ENCODE results near the gene VMA21.

Gene VMA21

GRCh38 chrX:151384807-151385206, 12.2 kb upstream of the VMA21 start:
- Histone ChIP-seq H3K4me3 (ENCODE audit: low read length) (no peak overlapping the region), H3K27ac (ENCODE audit: low read length) (no peak overlapping the region), H3K9me2 (replicated peaks; ENCODE audit: insufficient read depth, low read length) (no peaks in the 10 kb centered on the region), H3K9ac (ENCODE audit: low read length) (no peak overlapping the region), H3K79me2 (ENCODE audit: low read length) (no peaks in the 10 kb centered on the region), H3K9me3 (replicated peaks; ENCODE audit: insufficient read depth, low read length) (no peaks in the 10 kb centered on the region), H4K20me1 (ENCODE audit: insufficient read depth, low read length) (no peaks in the 10 kb centered on the region), H3F3A (ENCODE audit: insufficient read depth, low read length) (no peaks in the 10 kb centered on the region), H2AFZ (ENCODE audit: low read length) (no peak overlapping the region), H3K4me1 (ENCODE audit: low read length) (no peaks in the 10 kb centered on the region), H3K27me3 (replicated peaks; ENCODE audit: insufficient read depth, low read length) (no peaks in the 10 kb centered on the region), H3K4me2 (ENCODE audit: low read depth, low read length) (no peak overlapping the region), H3K36me3 (replicated peaks; ENCODE audit: insufficient read depth, low read length) (no peaks in the 10 kb centered on the region)
- no peak for DNase-seq
- TF ChIP-seq EZH2phosphoT487 (IDR thresholded peaks at IDR 0.05; ENCODE audit: low read length) (no peak), EZH2 (optimal IDR thresholded peaks at IDR 0.05; ENCODE audit: low read depth, low read length) (no peak), CTCF (IDR thresholded peaks at IDR 0.05; ENCODE audit: low read length) (no peak)

GRCh38 chrX:151386838-151387459, 10.1 kb upstream of the VMA21 start:
- H4K20me1 ChIP-seq (ENCODE audit: insufficient read depth, low read length), result no peaks in the 10 kb centered on the region
- H3K36me3 ChIP-seq (replicated peaks; ENCODE audit: insufficient read depth, low read length), result no peaks in the 10 kb centered on the region
- H3K9me3 ChIP-seq (replicated peaks; ENCODE audit: insufficient read depth, low read length), result no peaks in the 10 kb centered on the region
- no peaks in the 10 kb centered on the region for H3K27me3 ChIP-seq (replicated peaks; ENCODE audit: insufficient read depth, low read length)
- H3K4me1 ChIP-seq (ENCODE audit: low read length), result no peaks in the 10 kb centered on the region
- no peak overlapping the region for H3K4me2 ChIP-seq (ENCODE audit: low read depth, low read length)
- H3K9ac ChIP-seq (ENCODE audit: low read length), result no peak overlapping the region
- no peaks in the 10 kb centered on the region for H3K79me2 ChIP-seq (ENCODE audit: low read length)
- no peak for TF ChIP-seq EZH2 (optimal IDR thresholded peaks at IDR 0.05; ENCODE audit: low read depth, low read length)
- TF ChIP-seq CTCF (IDR thresholded peaks at IDR 0.05; ENCODE audit: low read length), result no peak
- no peak for TF ChIP-seq EZH2phosphoT487 (IDR thresholded peaks at IDR 0.05; ENCODE audit: low read length)
- no peak overlapping the region for H3K27ac ChIP-seq (ENCODE audit: low read length)
- no peak overlapping the region for H3K4me3 ChIP-seq (ENCODE audit: low read length)
- H3F3A ChIP-seq (ENCODE audit: insufficient read depth, low read length), result no peaks in the 10 kb centered on the region
- no peak for DNase-seq
- H2AFZ ChIP-seq (ENCODE audit: low read length), result no peak overlapping the region
- H3K9me2 ChIP-seq (replicated peaks; ENCODE audit: insufficient read depth, low read length), result no peaks in the 10 kb centered on the region

- H3K4me2 ChIP-seq (ENCODE audit: low read depth, low read length), result no peak overlapping the region
- no peak for TF ChIP-seq EZH2 (optimal IDR thresholded peaks at IDR 0.05; ENCODE audit: low read depth, low read length)
- no peak for TF ChIP-seq EZH2phosphoT487 (IDR thresholded peaks at IDR 0.05; ENCODE audit: low read length)
- no peak for TF ChIP-seq CTCF (IDR thresholded peaks at IDR 0.05; ENCODE audit: low read length)
- no peak overlapping the region for H3K9ac ChIP-seq (ENCODE audit: low read length)
- peaks cover 6% of the 10 kb centered on the region; the same call in 1 of the 2 replicates for H3K4me1 ChIP-seq (ENCODE audit: low read length)
- H3F3A ChIP-seq (ENCODE audit: insufficient read depth, low read length), result no peaks in the 10 kb centered on the region
- no peaks in the 10 kb centered on the region for H3K36me3 ChIP-seq (replicated peaks; ENCODE audit: insufficient read depth, low read length)
- H2AFZ ChIP-seq (ENCODE audit: low read length), result no peak overlapping the region
- H4K20me1 ChIP-seq (ENCODE audit: insufficient read depth, low read length), result no peaks in the 10 kb centered on the region
- no peaks in the 10 kb centered on the region for H3K9me2 ChIP-seq (replicated peaks; ENCODE audit: insufficient read depth, low read length)
- no peak for DNase-seq
- H3K27me3 ChIP-seq (replicated peaks; ENCODE audit: insufficient read depth, low read length), result no peaks in the 10 kb centered on the region
- H3K79me2 ChIP-seq (ENCODE audit: low read length), result no peaks in the 10 kb centered on the region
- no peak overlapping the region for H3K27ac ChIP-seq (ENCODE audit: low read length)
- H3K4me3 ChIP-seq (ENCODE audit: low read length), result no peak overlapping the region
- no peaks in the 10 kb centered on the region for H3K9me3 ChIP-seq (replicated peaks; ENCODE audit: insufficient read depth, low read length)
These were observed 5.3 kb upstream of the VMA21 start for GRCh38 chrX:151391722-151392121.
